Measurements from ENCODE around the gene RASGRF1. TPM values are rescaled to one million over a fixed set of nuclear protein-coding genes. Genes with fewer than 3 reads are reported as not detected.

The RASGRF1 gene
- total RNA-seq, 1 donor from 2014 or later: under 0.01 TPM

- no peak for DNase-seq (ENCODE audit: extremely low read depth, low read depth, low spot score)
Measured at GRCh38 chr15:79102595-79102994, 12.0 kb upstream of the RASGRF1 start.

- no peak for DNase-seq (ENCODE audit: extremely low read depth, low read depth, low spot score)
Measured at GRCh38 chr15:79101866-79102581, 11.4 kb upstream of the RASGRF1 start.

GRCh38 chr15:79099692-79100091 is 9.1 kb upstream of the RASGRF1 start:
- no peak for DNase-seq (ENCODE audit: extremely low read depth, low read depth, low spot score)

DNA sequence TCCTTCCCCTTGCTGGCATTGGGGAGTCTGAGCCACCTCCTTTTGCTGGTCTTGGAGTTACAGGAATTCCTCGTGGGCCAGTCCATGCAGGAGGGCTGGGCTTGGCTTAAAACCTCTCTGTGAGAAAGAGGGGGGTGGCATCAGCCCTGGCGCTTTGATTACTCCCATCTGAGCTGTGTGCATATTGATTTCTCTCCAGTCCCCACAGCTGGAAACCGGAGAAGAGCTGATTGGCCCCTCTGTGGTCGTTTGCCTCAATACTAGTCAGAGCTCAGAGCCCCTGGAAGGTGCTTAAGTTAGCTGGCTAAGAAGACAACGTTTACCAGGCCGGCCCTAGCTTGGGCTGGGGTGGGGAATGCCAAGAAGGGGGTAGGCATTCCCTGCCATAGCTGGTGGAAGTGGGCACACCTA is 4.0 kb upstream of the RASGRF1 start:
- no peak for DNase-seq (ENCODE audit: extremely low read depth, low read depth, low spot score)

GRCh38 chr15:79093352-79093935 is 2.9 kb upstream of the RASGRF1 start:
- DNase-seq (ENCODE audit: extremely low read depth, low read depth, low spot score): no peak

DNA sequence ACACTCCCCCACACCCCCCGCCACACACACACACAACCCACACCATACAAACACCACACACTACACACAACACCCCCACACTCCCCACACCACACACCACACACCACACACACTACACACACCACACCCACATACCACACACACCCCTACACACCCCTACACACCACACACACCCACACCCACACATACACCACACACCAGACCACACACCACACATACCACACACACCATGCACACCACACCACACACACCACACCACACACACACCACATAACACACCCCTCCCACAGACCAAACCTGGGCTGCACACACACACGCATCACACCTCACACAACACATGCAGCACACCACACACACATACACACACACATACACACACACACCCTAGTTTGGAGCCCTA is 1.8 kb upstream of the RASGRF1 start:
- no peak for DNase-seq (ENCODE audit: extremely low read depth, low read depth, low spot score)

GRCh38 chr15:79091204-79091867 is 756 bp upstream of the RASGRF1 start:
- DNase-seq (ENCODE audit: extremely low read depth, low read depth, low spot score): no peak

- no peak for DNase-seq (ENCODE audit: extremely low read depth, low read depth, low spot score)
Measured at GRCh38 chr15:79089890-79090486, 592 bp downstream of the RASGRF1 start.

- no peak for DNase-seq (ENCODE audit: extremely low read depth, low read depth, low spot score)
Measured at GRCh38 chr15:79089331-79089889, 1.2 kb downstream of the RASGRF1 start.

DNA sequence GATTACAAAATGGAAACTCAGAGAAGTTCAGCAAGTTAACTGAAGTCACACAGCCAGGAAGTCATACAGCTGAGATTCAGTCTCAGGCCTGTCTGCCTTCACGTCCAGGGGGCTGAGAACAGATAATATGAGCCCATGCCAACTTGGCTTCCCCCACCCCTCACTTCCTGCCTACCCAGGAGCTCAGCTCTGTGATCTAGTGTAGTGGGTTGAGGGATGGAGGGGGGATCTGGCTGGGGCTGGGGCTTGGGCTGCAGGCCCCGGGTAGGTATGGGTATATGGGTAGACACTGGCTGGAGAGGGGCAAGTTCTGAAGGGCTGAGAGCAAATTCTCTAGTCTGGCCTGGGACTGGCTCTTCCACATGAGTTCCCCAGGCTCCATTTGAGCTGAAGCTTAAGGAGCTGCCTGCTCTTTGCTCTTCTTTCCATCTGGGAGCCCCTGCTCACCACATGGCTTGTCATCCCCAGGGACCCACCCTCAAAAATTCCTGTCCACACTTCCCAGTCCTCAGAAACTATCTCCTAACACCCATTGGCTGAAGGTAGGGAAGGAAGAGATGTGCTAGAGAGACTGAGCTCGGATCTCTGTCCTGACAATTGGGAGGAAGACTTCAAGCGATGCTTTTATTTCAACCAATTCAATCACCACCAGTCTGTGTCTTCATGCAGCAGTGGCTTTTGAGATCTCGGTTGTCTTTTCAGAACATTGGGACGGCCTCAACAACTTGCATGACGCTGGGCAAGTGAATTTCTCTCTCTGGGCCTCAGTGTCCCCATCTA is 2.0 kb downstream of the RASGRF1 start:
- no peak for DNase-seq (ENCODE audit: extremely low read depth, low read depth, low spot score)

GRCh38 chr15:79086814-79087213 is 3.8 kb downstream of the RASGRF1 start:
- DNase-seq (ENCODE audit: extremely low read depth, low read depth, low spot score): no peak

- DNase-seq (ENCODE audit: extremely low read depth, low read depth, low spot score): no peak
Measured at GRCh38 chr15:79084308-79084968, 6.1 kb downstream of the RASGRF1 start.

DNA sequence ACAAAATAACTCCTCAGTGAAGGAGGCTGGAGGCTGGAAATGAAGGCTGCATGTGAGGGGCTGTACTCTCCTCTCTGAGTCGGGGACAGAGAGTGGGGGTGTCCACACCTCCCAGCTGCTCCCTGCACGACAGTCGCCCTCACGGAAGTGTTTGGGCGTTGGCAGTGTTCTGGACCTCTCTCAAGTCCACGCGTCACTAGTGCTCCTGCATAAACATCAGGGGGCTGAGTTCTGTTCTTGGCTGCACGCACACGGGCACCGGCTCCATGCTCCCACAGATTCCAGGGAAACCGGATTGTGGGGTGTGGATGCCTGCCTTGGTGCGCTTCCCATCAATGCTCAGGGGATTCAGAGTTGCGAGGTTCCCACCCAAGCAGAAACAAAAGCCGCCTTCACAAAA is 7.4 kb downstream of the RASGRF1 start:
- DNase-seq (ENCODE audit: extremely low read depth, low read depth, low spot score): no peak

DNA sequence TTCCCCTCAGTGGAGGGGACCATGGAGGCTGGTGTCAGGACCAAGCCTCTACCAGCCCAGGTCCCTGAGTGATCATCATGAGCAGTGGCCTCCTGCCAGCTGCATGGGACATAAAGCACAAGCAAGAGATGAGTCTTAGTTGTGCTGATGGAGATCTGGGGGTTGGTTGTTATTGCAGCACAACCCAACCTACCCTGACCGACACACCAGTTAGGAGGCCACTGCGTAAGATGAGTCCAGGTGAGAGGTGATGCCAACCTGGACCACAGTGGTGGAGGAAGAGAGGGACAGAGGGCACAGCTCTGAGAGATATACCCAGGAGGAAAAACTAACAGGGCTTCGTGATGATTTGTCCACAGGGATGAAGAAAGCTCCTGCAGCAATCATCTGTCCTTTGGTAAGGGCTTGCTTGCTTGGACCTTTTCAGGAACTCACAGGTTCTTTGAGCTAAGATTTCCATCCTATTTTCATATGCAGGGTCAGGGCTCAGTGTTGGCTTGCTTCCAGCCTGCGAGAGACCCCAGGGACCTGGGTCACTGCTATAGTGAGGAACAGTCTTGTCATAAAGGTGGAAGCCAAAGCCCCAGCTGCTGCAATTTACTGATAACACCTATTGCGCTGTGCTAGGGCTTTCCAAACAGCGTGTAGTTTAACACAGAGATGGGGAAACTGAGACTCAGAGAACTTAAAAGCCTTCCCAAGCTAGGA is 8.1 kb downstream of the RASGRF1 start:
- no peak for DNase-seq (ENCODE audit: extremely low read depth, low read depth, low spot score)

DNA sequence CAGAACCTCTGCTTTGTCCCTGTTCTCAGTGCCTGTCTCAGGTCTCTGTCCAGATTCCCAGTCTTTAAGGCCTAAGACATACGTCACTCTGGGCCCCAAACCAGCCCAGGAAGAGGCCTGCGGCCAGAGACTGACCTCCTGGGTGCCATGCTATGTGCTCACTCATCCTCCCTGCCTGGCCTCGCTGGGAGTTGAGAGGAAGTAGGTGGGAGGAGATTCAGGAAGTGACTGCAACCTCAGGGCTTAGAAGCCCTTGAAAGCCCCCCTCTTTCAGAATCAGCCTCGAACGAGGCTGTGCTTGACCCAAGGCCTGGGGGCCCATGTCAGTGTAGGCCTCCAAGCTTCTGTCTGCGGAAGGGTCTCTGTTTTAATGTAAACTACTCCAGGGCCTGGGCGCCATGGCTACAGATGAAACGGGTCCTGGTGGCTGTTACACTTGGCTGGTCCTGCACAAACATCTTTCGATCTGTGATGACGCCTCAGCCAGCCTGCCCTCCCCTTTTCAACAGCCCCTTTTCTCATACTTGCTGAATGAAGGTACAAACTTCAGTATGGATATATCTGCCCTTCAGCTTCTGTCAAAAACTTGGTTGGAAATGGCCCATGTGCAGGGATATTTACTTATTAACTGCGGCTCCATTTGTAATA is 11.7 kb downstream of the RASGRF1 start:
- DNase-seq (ENCODE audit: extremely low read depth, low read depth, low spot score): no peak

GRCh38 chr15:79078003-79078402 is 12.6 kb downstream of the RASGRF1 start:
- DNase-seq (ENCODE audit: extremely low read depth, low read depth, low spot score): no peak

DNA sequence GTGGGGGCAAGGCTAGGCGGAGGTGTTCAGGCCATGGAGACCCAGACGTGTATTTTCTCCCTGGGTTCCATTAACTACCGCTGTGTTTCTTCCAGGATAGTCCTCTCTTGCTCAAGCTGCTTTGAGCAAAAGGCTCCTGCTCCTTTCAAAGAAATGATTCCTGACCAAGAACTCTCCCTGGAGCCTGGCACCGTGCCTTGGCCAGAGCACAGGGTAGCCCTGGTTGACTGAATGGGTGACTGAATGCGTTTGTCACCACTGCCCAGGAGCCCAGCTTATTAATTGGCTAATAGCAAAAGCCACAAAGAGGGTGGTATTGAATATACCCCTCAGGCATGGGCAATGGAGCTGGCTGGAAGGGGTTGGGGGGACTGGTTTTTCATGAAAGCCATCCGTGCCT is 13.9 kb downstream of the RASGRF1 start:
- no peak for DNase-seq (ENCODE audit: extremely low read depth, low read depth, low spot score)

DNA sequence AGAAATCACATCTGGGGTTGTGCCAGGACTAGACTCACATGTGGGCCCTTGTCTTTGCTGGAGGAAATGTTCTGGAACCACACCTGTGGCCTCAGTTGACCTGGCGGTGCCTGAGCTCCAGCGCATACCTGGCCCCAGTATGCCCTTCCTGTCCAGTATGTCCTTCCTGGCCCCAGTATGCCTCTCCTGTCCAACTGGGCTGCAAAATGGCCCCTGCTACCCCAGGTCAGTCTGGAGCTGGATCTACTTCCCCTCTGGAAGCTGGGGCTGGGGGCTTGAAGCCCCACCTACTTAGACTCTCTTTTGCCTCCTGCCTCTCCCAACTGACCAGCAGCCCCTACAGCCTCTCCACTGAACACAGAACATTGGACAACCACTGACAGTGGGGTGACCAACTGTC is 15.3 kb downstream of the RASGRF1 start:
- no peak for DNase-seq (ENCODE audit: extremely low read depth, low read depth, low spot score)

DNA sequence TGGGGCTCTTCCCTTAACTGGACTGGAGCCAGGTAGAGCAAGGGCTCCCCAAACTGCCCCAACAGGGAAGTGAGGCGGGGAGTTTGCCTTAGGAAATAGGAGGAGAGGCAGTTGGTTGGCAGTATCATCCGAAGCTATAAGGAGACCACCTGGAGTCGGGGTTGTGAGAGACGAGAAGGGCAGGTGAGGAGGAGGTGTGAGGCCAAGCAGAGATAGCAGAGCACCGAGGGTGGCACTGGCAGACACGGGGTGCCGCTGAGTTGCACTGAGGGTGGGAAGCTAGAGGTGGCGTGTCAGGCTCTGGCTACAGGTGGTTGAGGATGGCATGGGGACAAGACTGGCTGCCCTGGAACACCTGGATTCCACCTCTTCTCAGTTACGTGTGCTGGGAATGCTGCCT is 17.2 kb downstream of the RASGRF1 start:
- DNase-seq (ENCODE audit: extremely low read depth, low read depth, low spot score): no peak
